Upper lobe of right lung (tissue), 1 donor: Measurements from ENCODE around the gene KRTAP5-4. TPM values are rescaled to one million over a fixed set of nuclear protein-coding genes. Genes with fewer than 3 reads are reported as not detected.
A peak's percentile ranks its signal among the peaks of the same experiment; 100 is the strongest.
"Not testable (repeated sequence)": the region's sequence is repeated elsewhere in the genome, so short reads cannot be mapped to it uniquely, and the experiment has no call there.

Source experiments
- ATAC-seq: fragments of 200-7000 bp; cut with Tn5 transposase; one replicate; pipeline ENCODE4 v1.9.1; 2020; ENCODE audit warnings: mild to moderate bottlenecking, moderate library complexity
- DNase-seq: peaks from one replicate; pipeline ENCODE4 v3.0.0-alpha.2; 2020
- H3K27ac ChIP-seq: fragments of 200-600 bp; one replicate; pipeline ENCODE4 v1.8.0; 2022
- H3K27me3 ChIP-seq: fragments of 200-600 bp; one replicate; pipeline ENCODE4 v1.8.0; 2022; ENCODE audit warnings: mild to moderate bottlenecking
- H3K36me3 ChIP-seq: fragments of 200-600 bp; one replicate; pipeline ENCODE4 v1.8.0; 2022
- H3K4me1 ChIP-seq: fragments of 200-600 bp; one replicate; pipeline ENCODE4 v1.8.0; 2022
- H3K4me3 ChIP-seq: fragments of 200-600 bp; one replicate; pipeline ENCODE4 v1.8.0; 2022; ENCODE audit warnings: mild to moderate bottlenecking
- H3K9me3 ChIP-seq: fragments of 200-600 bp; one replicate; pipeline ENCODE4 v1.8.0; 2022
- intact Hi-C: fragments of 100-400 bp; cut with DNase I; formaldehyde crosslinking; loops from one replicate; pipeline ENCODE4 v1.11.0; 2022
- total RNA-seq: library from RNA; stranded (reverse); fragmentation: NEBNext Ultra II Directional; extraction: Animal tissue kit (Norgen Biotek cat#: 25700); gene quantifications from one replicate; pipeline ENCODE4 v1.2.1, GENCODE V29; 2021
- TF ChIP-seq, protein P1 (sequence below): fragments of 200-600 bp; IDR thresholded peaks from one replicate; pipeline ENCODE4 v1.8.0; 2022; ENCODE audit warnings: antibody characterized with exemption
- donor health status: DM: no; HTN: yes; CAD: no; lungs with severe emphysema.

Gene KRTAP5-4
- total RNA-seq, 1 donor from 2014 or later, result not detected

DNA sequence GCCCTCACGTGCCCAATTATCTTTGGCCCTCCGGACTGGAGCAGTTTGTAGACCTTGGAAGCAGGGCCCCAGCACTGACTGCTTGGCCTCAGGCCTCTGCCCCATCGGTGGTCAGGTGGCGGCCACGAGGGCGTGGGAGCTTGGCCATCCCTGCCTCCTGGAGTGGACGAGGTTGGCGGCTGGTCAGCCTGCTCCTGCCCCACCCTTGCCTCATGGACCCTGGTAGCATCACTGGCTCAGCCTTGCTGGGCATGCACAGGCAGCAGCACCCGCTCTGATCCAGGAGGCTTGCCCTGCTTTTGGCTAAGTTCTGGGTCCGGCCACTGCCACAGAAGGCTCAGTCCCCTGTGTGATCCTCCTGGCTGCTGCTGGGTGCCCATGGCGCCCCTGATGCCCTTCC, 17.8 kb downstream of the KRTAP5-4 start:
- Histone ChIP-seq H3K4me1 (no peaks in the 10 kb centered on the region), H3K9me3 (no peaks in the 10 kb centered on the region), H3K27ac (no peak overlapping the region), H3K4me3 (no peak overlapping the region), H3K27me3 (no peaks in the 10 kb centered on the region), H3K36me3 (no peaks in the 10 kb centered on the region)
- ATAC-seq (peak; percentile 8), DNase-seq (no peak)
- TF ChIP-seq, protein P1, sequence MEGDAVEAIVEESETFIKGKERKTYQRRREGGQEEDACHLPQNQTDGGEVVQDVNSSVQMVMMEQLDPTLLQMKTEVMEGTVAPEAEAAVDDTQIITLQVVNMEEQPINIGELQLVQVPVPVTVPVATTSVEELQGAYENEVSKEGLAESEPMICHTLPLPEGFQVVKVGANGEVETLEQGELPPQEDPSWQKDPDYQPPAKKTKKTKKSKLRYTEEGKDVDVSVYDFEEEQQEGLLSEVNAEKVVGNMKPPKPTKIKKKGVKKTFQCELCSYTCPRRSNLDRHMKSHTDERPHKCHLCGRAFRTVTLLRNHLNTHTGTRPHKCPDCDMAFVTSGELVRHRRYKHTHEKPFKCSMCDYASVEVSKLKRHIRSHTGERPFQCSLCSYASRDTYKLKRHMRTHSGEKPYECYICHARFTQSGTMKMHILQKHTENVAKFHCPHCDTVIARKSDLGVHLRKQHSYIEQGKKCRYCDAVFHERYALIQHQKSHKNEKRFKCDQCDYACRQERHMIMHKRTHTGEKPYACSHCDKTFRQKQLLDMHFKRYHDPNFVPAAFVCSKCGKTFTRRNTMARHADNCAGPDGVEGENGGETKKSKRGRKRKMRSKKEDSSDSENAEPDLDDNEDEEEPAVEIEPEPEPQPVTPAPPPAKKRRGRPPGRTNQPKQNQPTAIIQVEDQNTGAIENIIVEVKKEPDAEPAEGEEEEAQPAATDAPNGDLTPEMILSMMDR, result no peak
- intact Hi-C loops, result no loop called here

DNA sequence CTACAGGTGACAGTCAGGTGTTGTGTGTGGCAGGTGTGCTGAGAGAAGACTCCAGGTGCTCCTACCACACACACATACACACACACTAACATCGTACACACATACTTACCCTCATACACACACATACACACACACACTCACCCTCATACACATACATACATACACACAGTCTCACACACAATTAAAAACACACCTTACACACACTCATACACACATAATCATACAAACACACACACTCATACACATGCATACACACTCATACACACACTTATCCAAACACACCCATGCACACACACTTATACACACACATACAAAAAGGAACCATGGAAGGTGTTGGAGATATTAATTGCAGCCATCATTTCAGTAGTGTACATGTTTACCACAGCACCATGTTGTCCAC, 18.3 kb downstream of the KRTAP5-4 start:
- H3K36me3 ChIP-seq, result no peaks in the 10 kb centered on the region
- ATAC-seq (no peak), DNase-seq (no peak)
- TF ChIP-seq, protein P1, result no peak
- no peak overlapping the region for H3K4me3 ChIP-seq
- H3K27ac ChIP-seq, result no peak overlapping the region
- no peaks in the 10 kb centered on the region for H3K4me1 ChIP-seq
- no peaks in the 10 kb centered on the region for H3K9me3 ChIP-seq
- no peaks in the 10 kb centered on the region for H3K27me3 ChIP-seq
- intact Hi-C loops, result no loop called here

DNA sequence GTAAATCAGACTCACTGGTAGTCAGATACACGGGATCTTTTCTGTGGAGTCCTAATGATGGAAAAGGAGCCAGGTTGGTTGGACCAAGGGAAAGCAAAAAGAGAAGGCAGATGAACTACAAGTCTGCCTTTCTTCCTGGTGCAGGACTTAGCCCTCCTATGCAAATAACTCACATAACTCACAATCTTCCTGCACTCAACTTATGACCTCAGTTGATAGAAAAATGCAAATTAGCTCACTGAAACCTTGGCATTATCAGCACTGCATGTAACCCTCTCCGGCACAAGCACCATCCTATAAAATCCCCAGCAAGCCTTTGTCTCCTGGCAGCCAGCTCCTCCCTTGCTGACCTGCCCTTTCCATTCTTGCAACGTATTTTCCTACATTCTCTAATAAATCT, 20.3 kb downstream of the KRTAP5-4 start:
- intact Hi-C loops, DNase-seq, H3K9me3 ChIP-seq, H3K4me3 ChIP-seq, H3K36me3 ChIP-seq, ATAC-seq, H3K27me3 ChIP-seq, H3K27ac ChIP-seq, H3K4me1 ChIP-seq: not testable (repeated sequence)

DNA sequence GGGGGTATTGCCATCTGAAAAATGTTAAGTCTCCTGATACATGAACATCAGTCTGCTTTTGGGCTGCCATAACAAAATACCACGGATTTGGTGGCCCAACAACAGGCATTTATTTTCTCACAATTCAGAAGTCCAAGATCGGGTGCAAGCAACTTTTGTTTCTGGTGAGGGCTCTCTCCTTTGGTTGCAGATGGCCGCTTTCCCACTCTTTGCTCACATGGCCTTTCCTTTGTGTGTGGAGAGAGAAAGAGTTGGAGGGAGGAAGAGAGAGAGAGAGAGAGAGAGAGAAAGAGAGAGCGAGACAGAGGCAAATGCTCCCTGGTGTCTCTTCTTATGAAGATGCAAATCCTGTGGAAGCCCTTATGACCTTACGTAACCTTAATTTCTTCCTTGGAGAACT, 21.3 kb downstream of the KRTAP5-4 start:
- Histone ChIP-seq H3K4me1 (peaks cover 3% of the 10 kb centered on the region), H3K36me3 (no peaks in the 10 kb centered on the region), H3K27ac (no peak overlapping the region), H3K4me3 (no peak overlapping the region), H3K27me3 (peaks cover 5% of the 10 kb centered on the region), H3K9me3 (no peaks in the 10 kb centered on the region)
- intact Hi-C loops, result no loop called here
- TF ChIP-seq, protein P1, result no peak
- ATAC-seq (no peak), DNase-seq (no peak)

DNA sequence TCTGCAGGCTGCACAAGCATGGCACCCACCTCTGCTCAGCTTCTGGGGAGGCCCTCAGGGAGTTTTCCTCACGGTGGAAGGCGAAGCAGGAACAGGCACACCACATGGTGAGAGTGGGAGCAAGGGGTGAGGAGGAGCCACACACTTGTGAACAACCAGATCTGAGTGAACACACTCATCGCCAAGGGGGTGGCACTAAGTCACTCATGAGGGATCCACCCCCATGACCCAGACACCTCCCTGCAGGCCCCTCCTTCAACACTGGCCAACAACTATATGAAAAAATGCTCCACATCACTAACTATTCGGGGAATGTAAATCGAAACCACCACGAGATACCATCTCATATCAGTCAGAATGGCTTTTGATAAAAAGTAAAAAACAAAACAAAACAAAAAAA, 23.1 kb downstream of the KRTAP5-4 start:
- peaks cover 5% of the 10 kb centered on the region for H3K27me3 ChIP-seq
- H3K36me3 ChIP-seq, result no peaks in the 10 kb centered on the region
- intact Hi-C loops, result no loop called here
- DNase-seq, result no peak
- H3K9me3 ChIP-seq, result no peaks in the 10 kb centered on the region
- H3K4me1 ChIP-seq, result peaks cover 8% of the 10 kb centered on the region
- TF ChIP-seq, protein P1, result no peak
- ATAC-seq, result no peak
- no peak overlapping the region for H3K27ac ChIP-seq
- no peak overlapping the region for H3K4me3 ChIP-seq

DNA sequence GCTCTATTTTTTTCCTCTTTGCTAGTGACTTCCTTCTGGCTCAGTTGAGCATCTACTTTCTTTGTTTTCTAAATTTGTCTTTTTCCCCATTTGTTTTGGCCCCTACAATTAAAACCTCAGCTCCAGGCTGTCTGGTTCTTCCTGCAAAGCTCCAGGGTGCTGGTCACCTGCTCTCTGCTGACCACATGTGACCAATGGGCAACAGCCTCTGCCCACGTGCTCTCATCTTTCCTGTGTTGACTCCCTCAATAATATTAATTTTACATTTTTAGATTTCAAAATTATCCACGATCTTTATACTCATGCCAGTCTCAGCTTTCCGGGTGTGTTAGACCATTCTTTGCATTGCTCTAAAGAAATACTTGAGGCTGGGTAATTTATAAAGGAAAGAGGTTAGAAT, 23.5 kb downstream of the KRTAP5-4 start:
- ATAC-seq, H3K9me3 ChIP-seq, H3K4me1 ChIP-seq, H3K4me3 ChIP-seq, H3K27ac ChIP-seq, H3K36me3 ChIP-seq, intact Hi-C loops, DNase-seq, H3K27me3 ChIP-seq: not testable (repeated sequence)

DNA sequence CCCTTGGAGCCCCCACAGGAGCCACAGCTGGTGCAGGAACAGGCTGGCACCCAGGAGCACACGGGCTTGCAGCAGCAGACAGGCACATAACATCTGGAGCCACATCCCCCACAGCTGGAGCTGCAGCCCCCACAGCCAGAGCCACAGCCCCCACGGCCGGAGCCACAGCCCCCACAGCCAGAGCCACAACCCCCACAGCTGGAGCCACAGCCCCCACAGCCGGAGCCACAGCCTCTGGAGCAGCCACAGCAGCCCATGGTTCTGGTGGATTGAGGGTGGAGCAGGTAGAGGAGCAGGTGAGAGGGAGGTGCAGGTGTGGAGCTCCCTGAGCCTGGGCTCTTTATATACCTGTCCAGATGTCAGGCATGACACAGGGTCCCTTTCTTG, 24.0 kb downstream of the KRTAP5-4 start, which contains the start of gene KRTAP5-2:
Gene KRTAP5-2 (minus strand): TSS at position 301 of the 387 bp plus-strand sequence. CDS start 44 bp downstream, at position 257.
- H3K27me3 ChIP-seq, result peaks cover 5% of the 10 kb centered on the region
- ATAC-seq, result no peak
- DNase-seq, result no peak
- no peaks in the 10 kb centered on the region for H3K9me3 ChIP-seq
- TF ChIP-seq, protein P1, result no peak
- peaks cover 8% of the 10 kb centered on the region for H3K4me1 ChIP-seq
- intact Hi-C loops, result no loop called here
- H3K27ac ChIP-seq, result no peak within 1 kb of the TSS
- H3K36me3 ChIP-seq, result no peaks in the 10 kb centered on the region
- no peak within 1 kb of the TSS for H3K4me3 ChIP-seq
